ENCODE measurements around the gene VEGFC.
A peak's percentile ranks its signal among the peaks of the same experiment; 100 is the strongest.

Gene VEGFC

DNA sequence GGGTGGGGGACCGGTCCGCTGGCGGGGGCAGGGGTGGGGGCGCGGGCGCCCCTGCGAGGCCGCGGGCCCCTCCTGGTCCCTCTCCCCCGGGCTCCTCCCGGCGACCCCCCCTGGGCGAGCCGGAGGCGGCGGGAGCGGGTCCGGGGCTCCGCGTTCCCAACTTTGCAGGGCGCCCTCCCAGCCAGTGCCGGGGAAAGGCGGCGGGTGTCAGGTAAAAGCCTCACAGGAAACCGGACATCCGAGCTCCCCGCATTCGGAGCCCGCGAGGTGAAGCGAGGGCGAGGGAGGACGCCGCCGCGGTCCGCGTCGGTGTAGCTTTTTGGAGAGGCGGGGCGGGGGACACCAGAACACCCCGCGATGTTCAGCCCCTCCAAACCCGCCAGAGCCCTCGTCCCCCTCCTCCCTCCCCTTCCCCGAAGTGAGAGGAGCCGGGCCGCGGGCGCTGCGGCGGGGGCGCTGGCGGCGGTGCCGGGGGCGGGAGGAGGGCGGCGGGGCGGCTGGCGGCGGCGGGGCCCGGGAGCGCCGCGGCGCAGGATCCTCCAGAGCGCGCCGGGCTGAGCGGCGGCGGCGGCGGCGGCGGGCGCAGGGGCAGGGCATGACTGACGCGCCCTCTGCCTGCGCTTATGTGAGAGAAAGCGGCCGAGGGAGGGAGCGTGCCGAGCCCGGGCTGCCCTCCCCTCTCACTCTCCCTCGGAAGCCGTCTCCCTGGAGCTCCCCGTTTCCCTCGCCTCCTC lies at the start of gene VEGFC:
TSS of gene VEGFC (minus strand) at position 597 of the 734 bp plus-strand sequence. CDS start 611 bp downstream, outside the sequence.
- DNase-seq: no peak

DNA sequence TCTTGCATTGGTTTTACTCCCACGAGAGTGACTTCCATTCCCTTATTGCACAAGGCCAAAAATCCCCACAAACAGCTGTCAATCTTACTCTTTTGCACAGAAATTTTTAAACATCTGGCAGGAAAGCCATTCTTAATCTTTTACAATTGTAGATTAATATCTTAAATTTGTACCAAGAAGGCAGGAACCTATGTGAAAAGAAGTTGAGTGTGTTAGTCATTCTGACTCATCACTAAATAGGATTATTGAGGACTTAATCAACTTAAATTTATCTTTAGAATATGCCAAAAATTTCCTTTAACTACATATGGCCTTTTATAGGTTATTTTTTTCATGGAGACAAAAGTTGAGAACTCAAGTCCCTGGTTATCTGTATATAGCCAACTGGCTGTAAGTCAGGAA lies 49.0 kb upstream of the VEGFC start:
- no peak for DNase-seq

DNA sequence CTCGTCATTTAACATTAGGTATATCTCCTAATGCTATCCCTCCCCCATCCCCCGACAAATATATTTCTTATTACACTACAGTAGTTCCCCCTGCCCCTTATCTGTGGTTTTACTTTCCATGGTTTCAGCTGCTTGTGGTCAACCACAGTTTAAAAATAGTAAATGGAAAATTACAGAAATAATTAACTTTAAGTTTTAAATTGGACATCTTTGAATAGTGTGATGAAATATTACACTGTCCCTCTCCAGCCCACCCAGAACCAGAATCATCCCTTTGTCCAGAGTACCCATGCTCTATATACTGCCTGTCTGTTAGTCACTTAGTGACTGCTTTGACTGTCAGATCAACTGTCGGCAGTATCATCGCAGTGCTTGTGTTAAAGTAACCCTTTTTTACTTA lies 47.4 kb upstream of the VEGFC start:
- DNase-seq: no peak

GRCh38 chr4:176839656-176840055 lies 46.9 kb upstream of the VEGFC start:
- no peak for DNase-seq

DNA sequence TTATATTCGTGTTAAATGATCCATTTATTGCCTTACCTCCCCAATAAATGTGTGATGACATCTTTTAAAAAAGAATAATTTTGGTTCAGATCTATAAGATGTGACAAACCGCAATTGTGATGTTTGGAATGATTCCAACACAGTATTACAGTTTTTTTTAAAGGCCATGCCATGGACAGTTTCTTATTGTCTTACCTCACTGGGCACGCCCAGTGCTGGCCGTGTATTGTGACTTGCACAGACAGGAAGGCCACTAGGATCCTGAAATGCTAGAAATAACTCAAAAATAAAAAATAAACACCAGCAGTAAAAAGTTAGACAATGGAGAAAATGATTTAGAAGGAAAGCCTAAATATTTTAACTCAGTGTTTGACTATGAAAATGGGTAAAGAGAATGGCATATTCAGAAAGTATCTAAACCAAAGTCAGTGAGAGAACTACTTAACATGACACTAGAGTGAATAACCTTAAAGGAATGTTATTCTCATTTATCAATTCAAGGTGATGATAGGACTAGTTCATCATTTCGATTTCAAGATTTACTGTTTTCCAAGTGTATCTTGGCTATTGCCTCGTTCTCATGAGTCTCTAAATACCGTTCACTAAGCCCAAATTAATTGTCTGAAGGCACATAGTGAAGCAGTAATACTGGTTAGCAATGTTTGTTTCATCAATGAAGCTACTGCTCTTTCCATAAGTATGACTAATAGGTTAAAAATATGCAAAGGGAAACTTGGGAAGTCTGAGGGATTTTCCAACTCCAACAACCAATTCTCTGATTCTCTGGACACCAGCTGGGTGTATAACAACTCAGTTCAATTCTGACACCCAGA lies 46.1 kb upstream of the VEGFC start:
- DNase-seq: no peak

DNA sequence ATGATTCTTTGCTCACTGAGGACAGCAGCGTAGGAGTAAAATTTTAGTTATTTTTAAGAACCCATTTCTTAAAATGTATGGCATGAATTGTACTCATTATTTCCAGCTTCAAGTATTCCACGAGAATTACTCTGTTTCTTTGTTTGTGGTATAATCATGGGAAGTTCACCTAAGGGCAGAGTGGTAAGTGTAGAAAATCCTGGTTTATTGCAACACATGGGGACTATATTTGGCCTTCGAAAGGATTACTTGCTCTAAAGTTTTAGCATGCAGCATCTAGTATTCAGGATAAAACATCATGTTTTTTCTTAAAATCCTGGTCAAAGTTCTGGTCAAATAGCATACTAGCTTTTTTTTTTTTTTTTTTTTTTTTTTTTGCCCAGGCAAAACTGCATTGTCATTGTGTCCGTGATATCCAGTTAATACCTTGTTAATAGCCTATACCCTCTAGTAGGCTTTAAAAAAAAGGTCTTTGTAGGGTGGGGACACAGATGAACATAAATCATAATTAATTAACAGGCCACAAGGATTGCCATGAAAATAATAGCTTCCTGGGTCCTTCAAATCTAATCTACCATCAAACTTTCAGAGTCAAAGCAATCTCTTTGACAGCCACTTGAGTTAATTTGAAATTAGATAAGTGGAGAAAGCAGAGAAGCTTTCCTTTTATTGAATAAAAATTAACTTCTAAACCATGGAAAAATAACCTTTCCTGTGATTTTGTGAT lies 44.6 kb upstream of the VEGFC start:
- peak; percentile 62 for DNase-seq

DNA sequence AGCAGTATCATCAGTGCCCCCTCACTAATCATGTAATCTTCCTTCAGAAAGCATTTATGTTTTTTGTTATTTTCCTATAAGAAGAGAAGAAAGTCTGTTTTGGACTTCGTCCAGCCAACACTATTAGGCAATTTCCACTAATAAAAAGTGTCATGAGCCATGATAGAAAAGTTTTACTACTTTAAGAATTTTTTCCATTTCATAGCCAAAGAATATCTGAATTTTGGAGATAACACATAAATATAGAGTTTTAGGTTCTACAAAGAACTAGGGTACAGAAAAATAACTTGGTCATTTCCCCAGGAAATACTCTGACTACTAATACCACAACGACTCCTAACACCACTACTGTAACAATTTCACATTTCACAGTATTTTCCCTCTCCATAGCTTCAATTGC lies 41.8 kb upstream of the VEGFC start:
- DNase-seq: no peak

DNA sequence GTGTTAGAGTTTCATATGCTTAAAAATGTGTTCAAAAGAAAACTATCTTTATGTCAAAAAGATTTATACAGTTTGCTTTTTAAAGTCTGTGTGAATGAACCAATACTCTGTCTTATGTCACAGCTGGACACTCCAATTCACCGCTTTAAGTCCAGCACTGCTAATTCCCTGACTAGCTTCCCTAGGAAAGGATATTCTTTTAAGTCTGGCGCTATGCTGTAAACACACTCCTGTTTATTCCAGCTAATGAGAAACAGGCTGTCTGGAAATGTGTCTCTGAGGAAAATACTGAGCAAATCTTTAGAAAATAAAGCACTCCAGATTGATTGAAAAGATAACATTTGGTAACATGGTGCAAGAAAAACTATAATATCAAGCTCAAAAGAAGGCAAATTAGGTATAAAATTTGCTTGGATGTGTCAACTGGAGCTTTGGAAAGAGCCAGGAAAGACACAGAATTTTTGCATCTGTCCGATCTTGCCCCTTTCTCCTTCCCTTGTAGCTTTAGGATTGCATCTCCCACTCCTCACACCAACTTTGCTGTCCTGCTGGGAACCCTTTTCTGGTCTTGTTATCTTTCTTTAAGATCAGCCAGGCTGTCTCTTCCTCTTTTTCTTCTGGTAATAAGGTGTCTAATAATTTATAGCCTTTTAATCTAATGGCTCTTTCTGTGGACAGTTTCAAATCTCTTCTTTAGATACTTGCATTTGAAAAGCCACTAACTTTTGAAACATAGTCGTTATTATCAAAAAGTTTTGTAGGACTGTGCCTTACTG lies 40.9 kb upstream of the VEGFC start:
- DNase-seq: no peak

GRCh38 chr4:176830971-176831370 lies 38.2 kb upstream of the VEGFC start:
- no peak for DNase-seq

DNA sequence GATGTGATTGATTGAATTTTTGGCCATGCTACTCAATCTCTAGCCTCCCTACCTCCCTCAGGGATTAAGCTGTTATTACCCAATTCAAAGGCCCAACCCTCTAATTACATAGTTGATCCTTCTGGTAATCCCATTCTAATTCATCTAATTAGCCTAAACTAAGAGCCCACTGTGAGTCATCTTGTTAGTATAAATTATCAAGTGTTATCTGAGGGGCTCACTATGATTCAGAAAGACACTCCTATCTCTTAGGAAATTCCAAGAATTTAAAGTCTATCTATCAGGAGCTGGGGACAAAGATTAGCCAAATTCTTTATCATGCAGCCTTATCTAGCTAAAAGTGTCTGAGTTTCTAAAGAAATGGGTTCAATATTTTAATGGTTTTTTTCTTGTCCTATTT lies 32.9 kb upstream of the VEGFC start:
- DNase-seq: no peak

DNA sequence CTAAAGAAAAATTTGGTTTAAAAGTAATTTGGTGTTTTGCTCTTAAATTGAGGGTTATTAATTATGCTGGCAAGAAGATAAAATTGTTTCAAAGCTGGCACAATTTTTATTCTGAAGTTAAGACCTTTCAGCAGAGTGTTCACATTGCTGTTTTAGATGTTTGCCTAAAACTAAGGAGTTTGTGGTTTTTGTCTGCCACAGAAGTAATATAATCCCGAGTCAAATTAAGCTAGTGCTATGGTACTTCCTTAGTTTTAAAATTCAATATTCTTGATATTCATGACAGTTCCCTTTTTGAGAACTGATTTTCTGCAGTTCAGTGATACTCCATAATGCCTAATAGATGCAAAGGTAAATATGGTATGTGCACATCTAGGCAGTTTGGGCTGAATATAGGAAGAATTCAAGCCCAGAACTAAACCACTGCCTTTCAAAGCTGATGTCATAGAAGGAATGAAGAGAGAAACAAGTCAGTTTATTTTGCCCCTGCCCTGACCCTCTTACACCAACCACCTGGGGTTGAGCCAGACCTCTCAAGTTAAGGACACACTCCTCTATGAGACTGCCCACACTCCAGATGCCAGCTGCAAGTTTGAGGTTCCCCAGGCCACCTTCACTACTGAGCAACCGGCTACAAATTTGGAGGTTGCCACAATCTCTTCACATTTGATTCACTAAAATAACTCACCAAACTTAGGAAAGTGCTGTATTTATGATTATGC lies 32.1 kb upstream of the VEGFC start:
- DNase-seq: no peak

GRCh38 chr4:176818531-176818930 lies 25.8 kb upstream of the VEGFC start:
- DNase-seq: no peak

- DNase-seq: no peak
Observed at GRCh38 chr4:176817204-176817603, 24.5 kb upstream of the VEGFC start.

GRCh38 chr4:176814770-176815169 lies 22.0 kb upstream of the VEGFC start:
- no peak for DNase-seq

DNA sequence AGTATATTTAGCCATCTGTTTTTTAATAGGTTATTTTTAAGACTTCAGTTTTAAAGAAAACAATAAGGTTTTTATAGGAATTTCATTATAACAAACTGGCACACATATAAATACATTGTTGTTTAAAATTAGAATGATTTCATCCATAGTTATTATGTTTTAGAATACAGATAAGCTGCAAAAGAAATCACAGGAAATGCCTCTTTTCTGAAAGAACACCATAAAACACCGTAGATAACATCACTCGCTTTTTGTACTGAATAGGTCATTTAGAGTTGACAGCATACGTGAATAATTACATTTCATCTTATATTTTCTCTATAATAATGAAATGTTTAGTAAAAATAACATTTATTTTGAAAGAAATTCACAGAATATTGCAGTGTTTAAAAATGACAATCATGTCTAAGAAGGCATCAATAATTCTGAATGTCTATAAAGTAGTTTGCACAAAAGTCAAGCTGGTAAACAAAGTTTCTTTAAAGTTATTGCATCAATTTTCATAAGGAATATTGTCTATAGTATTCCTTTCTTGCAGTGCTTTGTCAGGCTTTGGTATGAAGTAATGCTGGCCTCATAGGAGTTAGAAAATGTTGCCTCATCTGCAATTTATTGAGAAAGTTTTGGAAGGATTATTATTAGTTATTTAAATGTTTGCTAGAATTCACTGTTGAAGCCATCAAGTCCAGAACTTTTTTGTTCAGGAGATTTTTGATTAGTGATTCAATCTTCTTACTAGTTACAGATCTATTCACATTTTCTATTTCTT lies 17.9 kb upstream of the VEGFC start:
- DNase-seq: no peak

- no peak for DNase-seq
Observed at GRCh38 chr4:176806778-176807375, 14.2 kb upstream of the VEGFC start.

- no peak for DNase-seq
Observed at GRCh38 chr4:176805155-176805554, 12.4 kb upstream of the VEGFC start.

- DNase-seq: no peak
Observed at GRCh38 chr4:176800891-176801534, 8.3 kb upstream of the VEGFC start.

GRCh38 chr4:176799653-176800052 lies 6.9 kb upstream of the VEGFC start:
- no peak for DNase-seq

DNA sequence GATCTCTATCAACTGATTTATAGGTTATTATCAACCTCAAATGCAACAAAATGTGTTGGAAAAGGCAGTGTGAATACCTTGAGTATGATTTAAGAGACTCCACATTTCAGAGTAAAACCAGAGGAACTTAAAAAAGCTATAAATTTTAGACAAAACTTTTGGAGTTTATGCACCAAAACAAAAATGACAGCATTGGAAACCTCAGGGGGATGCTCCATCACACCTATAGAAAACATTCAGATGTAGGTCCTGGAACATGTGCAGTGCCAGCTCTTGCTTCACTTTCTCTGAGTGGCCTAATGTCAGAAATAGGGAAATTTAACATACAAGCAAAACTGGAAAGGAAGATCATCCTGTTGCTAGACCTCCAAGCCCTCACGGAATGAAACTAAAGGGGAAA lies 5.8 kb upstream of the VEGFC start:
- DNase-seq: no peak
